DND-41 (cell line): ENCODE results near the gene GET4.

Source experiments
- CTCF ChIP-seq: IDR thresholded peaks from 2 replicates; pipeline ENCODE4 v1.5.1; 2012; ENCODE audit warnings: borderline replicate concordance, low read length, moderate library complexity, mild to moderate bottlenecking; ENCODE audit not compliant: poor library complexity, severe bottlenecking; ENCODE audit errors: extremely low read depth
- EZH2 ChIP-seq: IDR thresholded peaks from 3 replicates; pipeline ENCODE4 v1.6.1; 2012; ENCODE audit warnings: borderline replicate concordance, low read depth, mild to moderate bottlenecking, moderate library complexity, low read length, inconsistent platforms; ENCODE audit not compliant: severe bottlenecking

GRCh38 chr7:862157-862556 lies 14.2 kb upstream of the GET4 start:
- no peak for TF ChIP-seq CTCF
- TF ChIP-seq EZH2: no peak
